Omental fat pad (tissue), 4 donors: Measurements from ENCODE around the gene MSMB. TPM values are rescaled to one million over a fixed set of nuclear protein-coding genes. Genes with fewer than 3 reads are reported as not detected.
A peak's percentile ranks its signal among the peaks of the same experiment; 100 is the strongest.

Experiments used
- ATAC-seq: fragments of 150-250 bp; one replicate; pipeline ENCODE4 v1.9.1; 2016; ENCODE audit warnings: mild to moderate bottlenecking, moderate library complexity; ENCODE audit not compliant: low FRiP score
- DNase-seq: peaks from one replicate; pipeline ENCODE4 v3.0.0-alpha.2; 2019; ENCODE audit warnings: low spot score
- CTCF ChIP-seq, 3 donors: fragments of 450-650 bp; IDR thresholded peaks; one replicate each; pipeline ENCODE4 v1.5.1; 2016 to 2017; ENCODE audit warnings: antibody characterized with exemption in 3 of 3, mild to moderate bottlenecking in 3 of 3, moderate library complexity in 2 of 3
- total RNA-seq, 4 donors: library from RNA; depleted of rRNA; stranded (reverse); fragments of >200 nt; gene quantifications; one replicate each; pipeline ENCODE4 v1.1.0, GENCODE V29; 2016

Gene MSMB
- total RNA-seq, 4 donors from 2014 or later = not detected

GRCh38 chr10:46024948-46025347, 21.1 kb downstream of the MSMB start:
- DNase-seq (no peak), ATAC-seq (no peak)
- TF ChIP-seq CTCF (IDR thresholded peaks at IDR 0.05) = no peak

GRCh38 chr10:46022978-46023702, 22.9 kb downstream of the MSMB start:
- peak; percentile 76 for DNase-seq
- peak; percentile 96 for ATAC-seq
- no peak for TF ChIP-seq CTCF (IDR thresholded peaks at IDR 0.05)

GRCh38 chr10:46020344-46020657, 25.8 kb downstream of the MSMB start:
- DNase-seq = no peak
- ATAC-seq = no peak
- no peak for TF ChIP-seq CTCF (IDR thresholded peaks at IDR 0.05)

GRCh38 chr10:46019569-46020343, 26.3 kb downstream of the MSMB start:
- DNase-seq (no peak), ATAC-seq (no peak)
- no peak for TF ChIP-seq CTCF (IDR thresholded peaks at IDR 0.05)

- DNase-seq = no peak
- ATAC-seq = no peak
- no peak for TF ChIP-seq CTCF (IDR thresholded peaks at IDR 0.05)
Measured at GRCh38 chr10:46019177-46019528, 26.9 kb downstream of the MSMB start.

GRCh38 chr10:46018453-46019176, 27.5 kb downstream of the MSMB start:
- no peak for TF ChIP-seq CTCF (IDR thresholded peaks at IDR 0.05)
- ATAC-seq (peak; percentile 29), DNase-seq (no peak)
